Fibroblast of the aortic adventitia (primary cell): Measurements from ENCODE around the gene DBNL. TPM values are rescaled to one million over a fixed set of nuclear protein-coding genes. Genes with fewer than 3 reads are reported as not detected.

ENCODE experiments used
- DNase-seq: peaks from one replicate; pipeline ENCODE4 v3.0.0-alpha.2; 2010; ENCODE audit warnings: low read depth
- H3K4me3 ChIP-seq: 2 replicates; pipeline ENCODE4 v1.5.1; 2011; ENCODE audit warnings: low read depth, mild to moderate bottlenecking, control low read depth, low read length, moderate library complexity
- total RNA-seq: library from RNA; depleted of rRNA; stranded (reverse); fragments of >200 nt; gene quantifications from 2 replicates; pipeline ENCODE4 v1.2.3, GENCODE V29; 2012; ENCODE audit warnings: low replicate concordance
- TF ChIP-seq, protein P1 (sequence below): IDR thresholded peaks from 2 replicates; pipeline ENCODE4 v1.5.1; 2011; ENCODE audit warnings: mild to moderate bottlenecking, low read length, control low read depth, inconsistent platforms; ENCODE audit not compliant: insufficient read depth

Gene DBNL
- total RNA-seq, 1 donor: 110 TPM

DNA sequence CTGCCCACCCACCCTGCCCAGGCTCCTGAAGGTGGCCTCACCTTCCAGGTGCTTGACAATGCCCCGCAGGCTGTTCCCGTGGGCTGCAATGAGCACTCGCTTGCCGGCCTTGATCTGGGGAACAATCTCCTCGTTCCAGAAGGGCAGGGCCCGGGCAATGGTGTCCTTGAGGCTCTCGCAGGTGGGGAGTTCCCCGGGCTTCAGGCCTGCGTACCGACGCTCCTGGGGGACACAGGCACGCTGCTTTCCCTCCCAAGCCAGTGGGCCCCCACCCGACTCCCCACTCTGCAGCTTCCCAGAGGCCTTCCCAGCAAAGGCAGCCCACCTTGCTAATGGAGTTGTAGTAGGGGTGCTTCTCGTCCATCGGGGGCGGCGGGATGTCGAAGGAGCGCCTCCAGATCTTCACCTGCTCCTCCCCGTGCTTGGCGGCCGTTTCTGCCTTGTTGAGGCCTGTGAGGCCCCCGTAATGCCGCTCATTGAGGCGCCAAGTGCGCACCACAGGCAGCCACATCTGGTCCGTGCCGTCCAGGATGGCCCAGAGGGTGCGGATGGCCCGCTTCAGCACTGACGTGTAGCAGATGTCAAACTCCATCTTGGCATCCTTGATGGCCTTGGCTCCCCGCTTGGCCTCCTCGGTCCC is 20.4 kb downstream of the DBNL start:
- H3K4me3 ChIP-seq: no peak overlapping the region
- no peak for DNase-seq
- TF ChIP-seq, protein P1, sequence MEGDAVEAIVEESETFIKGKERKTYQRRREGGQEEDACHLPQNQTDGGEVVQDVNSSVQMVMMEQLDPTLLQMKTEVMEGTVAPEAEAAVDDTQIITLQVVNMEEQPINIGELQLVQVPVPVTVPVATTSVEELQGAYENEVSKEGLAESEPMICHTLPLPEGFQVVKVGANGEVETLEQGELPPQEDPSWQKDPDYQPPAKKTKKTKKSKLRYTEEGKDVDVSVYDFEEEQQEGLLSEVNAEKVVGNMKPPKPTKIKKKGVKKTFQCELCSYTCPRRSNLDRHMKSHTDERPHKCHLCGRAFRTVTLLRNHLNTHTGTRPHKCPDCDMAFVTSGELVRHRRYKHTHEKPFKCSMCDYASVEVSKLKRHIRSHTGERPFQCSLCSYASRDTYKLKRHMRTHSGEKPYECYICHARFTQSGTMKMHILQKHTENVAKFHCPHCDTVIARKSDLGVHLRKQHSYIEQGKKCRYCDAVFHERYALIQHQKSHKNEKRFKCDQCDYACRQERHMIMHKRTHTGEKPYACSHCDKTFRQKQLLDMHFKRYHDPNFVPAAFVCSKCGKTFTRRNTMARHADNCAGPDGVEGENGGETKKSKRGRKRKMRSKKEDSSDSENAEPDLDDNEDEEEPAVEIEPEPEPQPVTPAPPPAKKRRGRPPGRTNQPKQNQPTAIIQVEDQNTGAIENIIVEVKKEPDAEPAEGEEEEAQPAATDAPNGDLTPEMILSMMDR: no peak

DNA sequence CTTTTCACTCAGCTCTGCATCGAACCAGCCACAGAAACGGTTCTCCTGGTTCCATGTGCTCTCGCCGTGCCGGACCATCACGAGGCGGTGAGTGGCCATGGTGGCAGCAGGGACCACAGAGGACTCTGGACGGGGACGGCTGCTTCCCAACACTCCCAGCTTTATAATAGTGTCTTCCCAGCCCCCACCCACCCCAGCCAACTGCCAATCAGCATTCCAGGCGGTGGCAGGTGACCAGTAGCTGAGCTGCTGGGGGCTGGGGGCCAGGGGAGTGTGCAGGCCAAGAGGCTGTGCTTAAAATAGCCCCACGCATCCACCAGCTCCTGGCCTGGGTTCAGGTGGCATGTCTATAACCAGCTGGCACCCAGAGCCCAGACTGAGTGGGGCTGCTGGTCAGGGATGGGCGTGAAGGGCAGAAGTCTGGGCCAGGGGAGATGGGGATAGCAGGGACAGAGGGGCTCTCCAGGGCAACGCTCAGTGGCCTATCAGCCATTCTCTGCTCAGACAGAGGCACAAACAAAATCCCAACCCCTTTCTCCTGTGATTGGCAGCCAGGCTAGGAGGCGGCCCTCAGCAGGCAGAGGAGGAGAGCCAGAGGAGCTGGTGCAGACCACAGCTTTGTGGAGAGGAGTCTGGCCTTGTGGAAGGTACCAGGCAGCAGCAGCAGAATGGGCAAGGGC is 21.1 kb downstream of the DBNL start, which contains the start of gene PGAM2:
Gene PGAM2 (minus strand): TSS at position 137 of the 680 bp plus-strand sequence. CDS start 38 bp downstream, at position 99.
- TF ChIP-seq, protein P1: no peak
- H3K4me3 ChIP-seq: no peak within 1 kb of the TSS
- no peak for DNase-seq

DNA sequence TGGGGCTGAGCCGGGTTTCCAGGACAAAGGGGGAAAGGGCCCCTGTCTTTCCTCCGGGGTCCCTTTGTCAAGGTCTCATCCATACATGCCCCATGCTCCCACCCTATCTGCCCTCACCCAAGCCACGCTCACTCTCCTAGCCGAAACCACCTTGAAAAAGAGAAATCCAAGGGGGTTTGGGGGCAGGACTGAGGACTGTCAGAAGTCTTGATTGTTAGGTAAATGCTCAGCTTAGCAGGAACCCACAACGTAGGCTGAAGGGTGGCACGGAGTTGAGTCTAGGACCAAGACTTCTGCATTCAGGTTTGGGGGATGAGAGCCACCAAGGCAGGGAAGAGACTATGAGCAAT is 21.6 kb downstream of the DBNL start:
- no peak overlapping the region for H3K4me3 ChIP-seq
- no peak for DNase-seq
- TF ChIP-seq, protein P1: no peak

DNA sequence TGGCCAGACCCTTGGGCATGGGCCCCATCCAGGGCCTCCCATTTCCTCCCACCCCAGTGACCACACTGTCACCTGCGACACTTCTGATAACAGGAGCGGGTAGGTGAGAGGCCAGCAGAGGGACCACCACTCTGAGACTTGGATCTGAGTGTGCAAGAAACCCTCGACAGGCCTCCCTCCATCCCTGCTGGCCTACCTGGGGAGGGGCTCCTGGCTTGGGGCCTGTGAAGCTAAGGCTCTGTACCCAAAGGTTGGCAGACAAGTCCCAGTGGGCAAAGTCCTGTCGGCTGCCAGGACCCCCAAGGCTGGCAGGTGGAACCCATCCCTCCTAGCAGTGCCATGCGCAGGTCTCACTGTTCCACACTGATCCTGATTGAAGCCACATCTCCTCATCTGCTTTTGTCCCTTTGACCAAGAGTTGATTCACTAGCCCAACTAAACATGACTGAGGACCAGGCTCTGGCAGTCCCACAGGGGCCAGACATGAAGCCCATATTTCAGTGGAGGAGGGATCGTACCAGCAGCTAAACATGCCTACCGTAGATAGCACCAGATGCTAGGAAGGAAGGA is 22.1 kb downstream of the DBNL start:
- H3K4me3 ChIP-seq: no peak overlapping the region
- TF ChIP-seq, protein P1: no peak
- DNase-seq: no peak

DNA sequence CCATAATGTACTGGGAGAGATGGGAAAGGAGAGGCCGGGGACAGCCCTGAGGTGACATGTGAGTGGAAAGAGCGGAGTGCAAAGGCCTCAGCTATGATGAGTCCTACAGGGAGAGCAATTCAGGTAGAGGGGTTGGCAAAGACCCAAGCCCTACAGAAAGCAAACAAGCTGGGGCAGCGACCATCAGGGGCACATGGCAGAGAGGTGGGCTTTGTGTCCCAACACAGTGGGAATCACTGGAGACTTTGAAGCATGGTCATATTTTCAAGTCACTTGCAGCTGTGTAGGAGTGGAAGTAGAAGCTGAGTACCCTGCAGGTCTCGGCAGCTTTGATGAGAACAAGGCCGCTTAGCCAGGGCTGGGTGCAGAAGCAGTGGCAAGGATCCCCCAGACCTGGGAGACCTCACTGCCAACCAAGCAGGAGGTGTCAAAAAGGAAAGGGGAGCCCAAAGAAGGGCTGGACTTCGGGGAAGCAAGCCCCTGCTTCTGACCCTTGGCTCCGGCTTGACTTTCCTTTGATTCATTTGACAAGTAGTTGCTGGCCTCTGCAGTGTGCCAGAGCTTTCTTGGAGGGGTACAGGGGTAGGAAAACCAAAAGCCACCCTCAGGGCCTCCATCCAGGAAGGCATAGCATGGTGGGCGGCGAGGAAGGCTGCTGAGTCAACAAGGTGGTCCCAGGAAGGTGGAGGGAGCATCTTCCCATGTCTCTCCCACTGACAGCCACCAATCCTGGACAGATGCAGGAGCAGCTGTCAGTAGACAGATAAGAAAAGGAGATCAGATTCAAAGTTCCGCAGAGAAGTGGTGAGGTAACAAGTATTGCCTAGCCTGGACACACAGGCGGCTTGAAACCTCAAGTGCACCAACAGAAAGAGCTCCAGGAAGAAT is 22.8 kb downstream of the DBNL start:
- TF ChIP-seq, protein P1: no peak
- no peak for DNase-seq
- H3K4me3 ChIP-seq: no peak overlapping the region

DNA sequence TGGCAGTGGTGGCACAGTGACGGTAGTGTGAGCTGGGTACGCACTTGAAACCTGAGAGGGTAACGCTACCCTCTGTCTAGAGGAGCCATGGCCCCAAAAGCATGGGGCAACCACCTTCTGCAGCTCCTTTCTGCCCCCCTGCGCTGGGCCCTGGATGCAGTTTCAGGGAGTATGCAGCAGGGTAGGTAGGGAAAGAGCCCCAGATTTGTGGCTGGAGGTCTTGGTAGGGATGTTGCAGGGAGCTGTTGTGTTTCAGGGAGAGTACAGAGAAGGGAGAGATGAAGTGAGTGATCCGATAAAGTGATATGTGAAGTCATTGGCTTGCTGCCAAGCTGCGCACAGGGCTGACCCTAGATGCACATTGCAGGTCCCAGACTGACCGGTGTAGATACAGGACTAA is 23.6 kb downstream of the DBNL start:
- TF ChIP-seq, protein P1: no peak
- no peak overlapping the region for H3K4me3 ChIP-seq
- no peak for DNase-seq
